Tibial artery (tissue), 4 donors: ENCODE results near the gene FANCC.
"Not testable (repeated sequence)": the region's sequence is repeated elsewhere in the genome, so short reads cannot be mapped to it uniquely, and the experiment has no call there.

Source experiments
- DNase-seq, 2 donors: peaks; one replicate each; pipeline ENCODE4 v3.0.0-alpha.2; 2019
- H3K27ac ChIP-seq, 2 donors: fragments of 200-600 bp; sonication (generic) in 1 of 2; 1 replicate in 1 of 2; 2 replicates in 1 of 2; pipeline ENCODE4 v1.5.1; 2018 to 2019; ENCODE audit warnings: mild to moderate bottlenecking in 1 of 2
- H3K27me3 ChIP-seq, 2 donors: fragments of 200-600 bp; sonication (generic) in 1 of 2; one replicate each; pipeline versions ENCODE4 v1.5.1 to v1.6.0; 2016 to 2019
- H3K36me3 ChIP-seq, 3 donors: fragments of 200-600 bp; sonication (generic) in 2 of 3; one replicate each; pipeline ENCODE4 v1.5.1; 2016 to 2019; ENCODE audit warnings: mild to moderate bottlenecking in 2 of 3
- H3K4me1 ChIP-seq, 4 donors: fragments of 200-600 bp; sonication (generic) in 2 of 4; 1 replicate in 3 of 4; 2 replicates in 1 of 4; pipeline ENCODE4 v1.5.1; 2016 to 2019
- H3K4me3 ChIP-seq, 2 donors: fragments of 200-600 bp; sonication (generic) in 1 of 2; 1 replicate in 1 of 2; 2 replicates in 1 of 2; pipeline ENCODE4 v1.5.1; 2018 to 2019; ENCODE audit warnings: mild to moderate bottlenecking in 2 of 2
- H3K9me3 ChIP-seq, 3 donors: fragments of 200-600 bp; sonication (generic) in 1 of 3; one replicate each; pipeline ENCODE4 v1.5.1; 2016 to 2019
- intact Hi-C: fragments of 100-400 bp; cut with DNase I; formaldehyde crosslinking; loops from one replicate; pipeline ENCODE4 v1.15.0; 2023; ENCODE audit warnings: low total_unique reads
- TF ChIP-seq, protein P1 (sequence below), 2 experiments: fragments of 200-600 bp in 1 of 2; fragments of 450-650 bp in 1 of 2; IDR thresholded peaks; one replicate each; pipeline ENCODE4 v1.5.1; 2017 to 2019; ENCODE audit warnings: antibody characterized with exemption in 2 of 2, mild to moderate bottlenecking in 1 of 2, moderate library complexity in 1 of 2

The FANCC gene

DNA sequence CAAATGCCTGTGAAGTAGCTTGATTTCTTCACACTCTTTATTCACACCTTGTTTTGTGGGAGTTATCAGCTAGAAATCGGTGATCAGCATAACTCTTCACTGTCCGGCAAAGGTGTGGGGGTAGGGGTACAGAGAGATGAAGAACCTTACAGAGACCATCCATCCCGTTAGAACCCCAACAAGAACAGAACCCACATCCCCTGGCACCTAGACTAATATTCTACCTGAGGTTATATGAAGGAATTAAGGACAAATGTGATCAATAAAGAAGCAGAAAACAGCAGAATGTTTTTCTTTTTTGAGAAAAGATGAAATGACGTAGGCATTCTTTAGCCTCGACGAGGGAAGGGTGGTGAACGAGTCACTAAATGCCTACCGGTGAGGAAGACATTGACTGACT is 44.7 kb downstream of the FANCC start:
- Histone ChIP-seq H3K4me1 (peaks cover 0 to 5% (median 0%) of the 10 kb centered on the region in 4 donors), H3K36me3 (no peaks in the 10 kb centered on the region), H3K4me3 (no peak overlapping the region), H3K9me3 (no peaks in the 10 kb centered on the region), H3K27ac (no peak overlapping the region), H3K27me3 (no peaks in the 10 kb centered on the region)
- TF ChIP-seq, protein P1, sequence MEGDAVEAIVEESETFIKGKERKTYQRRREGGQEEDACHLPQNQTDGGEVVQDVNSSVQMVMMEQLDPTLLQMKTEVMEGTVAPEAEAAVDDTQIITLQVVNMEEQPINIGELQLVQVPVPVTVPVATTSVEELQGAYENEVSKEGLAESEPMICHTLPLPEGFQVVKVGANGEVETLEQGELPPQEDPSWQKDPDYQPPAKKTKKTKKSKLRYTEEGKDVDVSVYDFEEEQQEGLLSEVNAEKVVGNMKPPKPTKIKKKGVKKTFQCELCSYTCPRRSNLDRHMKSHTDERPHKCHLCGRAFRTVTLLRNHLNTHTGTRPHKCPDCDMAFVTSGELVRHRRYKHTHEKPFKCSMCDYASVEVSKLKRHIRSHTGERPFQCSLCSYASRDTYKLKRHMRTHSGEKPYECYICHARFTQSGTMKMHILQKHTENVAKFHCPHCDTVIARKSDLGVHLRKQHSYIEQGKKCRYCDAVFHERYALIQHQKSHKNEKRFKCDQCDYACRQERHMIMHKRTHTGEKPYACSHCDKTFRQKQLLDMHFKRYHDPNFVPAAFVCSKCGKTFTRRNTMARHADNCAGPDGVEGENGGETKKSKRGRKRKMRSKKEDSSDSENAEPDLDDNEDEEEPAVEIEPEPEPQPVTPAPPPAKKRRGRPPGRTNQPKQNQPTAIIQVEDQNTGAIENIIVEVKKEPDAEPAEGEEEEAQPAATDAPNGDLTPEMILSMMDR (IDR thresholded peaks at IDR 0.05): no peak
- no peak for DNase-seq
- intact Hi-C loops: no loop called here

DNA sequence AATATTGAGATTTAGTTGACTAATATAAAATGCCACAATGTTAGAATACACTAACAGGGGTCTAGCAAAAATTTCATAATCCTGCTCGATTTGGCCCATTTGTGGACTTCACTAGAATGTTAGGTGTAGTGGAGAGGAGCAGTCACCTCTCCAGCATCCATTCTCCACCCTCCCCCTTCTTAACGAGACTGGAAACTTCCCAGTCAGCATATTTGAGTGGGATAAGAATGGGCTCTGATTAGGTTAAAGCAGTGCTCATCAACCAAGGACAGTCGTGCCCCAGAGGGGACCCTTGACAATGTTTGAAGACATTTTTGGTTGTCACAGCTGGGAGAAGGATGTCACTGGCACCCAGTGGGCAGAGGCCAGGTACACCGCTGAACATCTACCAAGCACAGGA is 46.7 kb downstream of the FANCC start:
- TF ChIP-seq, protein P1 (IDR thresholded peaks at IDR 0.05): no peak
- intact Hi-C loops: no loop called here
- no peak for DNase-seq
- Histone ChIP-seq H3K9me3 (no peaks in the 10 kb centered on the region), H3K4me3 (no peak overlapping the region), H3K27me3 (no peaks in the 10 kb centered on the region), H3K27ac (no peak overlapping the region), H3K4me1 (no peaks in the 10 kb centered on the region), H3K36me3 (no peaks in the 10 kb centered on the region)

DNA sequence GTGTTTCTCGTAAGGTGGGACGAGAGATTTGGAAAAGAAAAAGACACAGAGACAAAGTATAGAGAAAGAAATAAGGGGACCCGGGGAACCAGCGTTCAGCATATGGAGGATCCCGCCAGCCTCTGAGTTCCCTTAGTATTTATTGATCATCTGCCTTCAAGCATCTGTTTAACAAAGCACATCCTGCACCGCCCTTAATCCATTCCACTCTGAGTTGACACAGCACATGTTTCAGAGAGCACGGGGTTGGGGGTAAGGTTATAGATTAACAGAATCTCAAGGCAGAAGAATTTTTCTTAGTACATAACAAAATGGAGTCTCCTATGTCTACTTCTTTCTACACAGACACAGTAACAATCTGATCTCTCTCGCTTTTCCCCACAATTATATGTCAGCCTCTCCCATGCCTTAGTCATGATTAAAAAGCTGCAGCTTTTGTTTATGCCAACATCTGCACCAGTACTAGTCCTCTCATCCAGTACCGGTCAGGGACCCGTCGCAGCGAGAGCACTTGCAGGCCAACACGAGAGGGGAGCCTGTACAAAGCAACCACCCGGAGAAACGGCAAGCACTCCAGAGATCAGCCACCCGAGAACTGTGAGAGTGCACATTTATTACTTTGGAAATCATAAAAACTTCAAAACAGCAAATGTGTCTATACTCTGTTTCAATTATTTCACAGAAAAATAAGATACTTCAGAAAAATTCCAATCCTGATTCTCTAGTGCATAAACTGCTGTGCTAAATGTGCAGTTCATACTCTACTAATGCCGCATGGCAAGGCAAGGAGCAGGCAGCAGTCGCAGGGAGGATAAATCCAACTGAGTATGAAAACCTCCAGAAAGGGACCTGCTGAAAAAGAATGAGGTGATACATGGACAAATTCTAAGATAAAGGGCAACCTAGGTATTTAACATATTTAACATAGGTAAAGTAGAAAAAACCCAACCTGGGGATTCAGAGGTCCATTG is 47.4 kb downstream of the FANCC start:
- DNase-seq, intact Hi-C loops: not testable (repeated sequence)

DNA sequence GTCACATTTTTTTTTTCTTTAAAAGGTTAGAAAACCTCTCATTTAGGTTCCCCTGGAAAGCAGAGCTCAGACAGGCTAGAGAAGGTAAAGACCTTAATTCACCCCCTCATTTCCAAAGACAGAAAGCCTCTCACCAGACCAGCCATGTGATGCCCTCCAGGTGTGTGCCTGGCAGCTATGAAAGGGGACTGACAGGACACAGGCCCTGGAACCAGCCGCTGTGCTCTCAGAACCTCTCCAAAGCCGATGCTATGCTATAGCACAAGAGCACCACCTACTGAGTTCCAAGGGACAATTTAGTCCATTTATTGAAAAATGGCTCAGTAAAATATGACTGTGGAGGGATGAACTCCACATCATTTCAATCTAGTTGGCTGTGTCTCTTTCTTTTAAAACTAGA is 48.8 kb downstream of the FANCC start:
- Histone ChIP-seq H3K4me1 (no peaks in the 10 kb centered on the region), H3K27me3 (no peaks in the 10 kb centered on the region), H3K4me3 (no peak overlapping the region), H3K36me3 (no peaks in the 10 kb centered on the region), H3K9me3 (no peaks in the 10 kb centered on the region), H3K27ac (no peak overlapping the region)
- no peak for DNase-seq
- TF ChIP-seq, protein P1 (IDR thresholded peaks at IDR 0.05): peak; percentile 35 to 42
- intact Hi-C loops: no loop called here

More for the DNA sequence above, 47.4 kb downstream of the FANCC start:
- H3K4me1 ChIP-seq, H3K4me3 ChIP-seq, H3K27ac ChIP-seq, H3K36me3 ChIP-seq, H3K27me3 ChIP-seq, H3K9me3 ChIP-seq: not testable (repeated sequence)

DNA sequence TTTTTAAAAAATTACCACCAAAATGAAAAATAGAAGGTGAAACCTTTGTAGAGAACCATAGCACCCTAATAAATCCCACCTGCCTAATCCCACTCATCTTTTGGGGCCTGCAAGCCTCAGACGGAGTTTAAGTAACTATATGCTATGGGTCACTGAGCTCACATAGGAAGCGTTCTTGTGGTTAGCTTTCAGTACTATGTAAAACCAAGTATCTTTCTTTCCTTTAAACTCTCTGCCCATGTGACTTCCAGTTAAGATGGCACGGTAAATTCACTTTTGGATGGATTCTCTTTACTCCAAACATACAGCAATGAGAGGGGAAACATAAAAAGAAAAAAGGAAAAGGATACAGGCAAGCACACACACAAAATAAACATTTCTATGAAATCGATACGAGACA is 50.9 kb downstream of the FANCC start:
- no peaks in the 10 kb centered on the region for H3K27me3 ChIP-seq
- no peaks in the 10 kb centered on the region for H3K9me3 ChIP-seq
- no peak for DNase-seq
- no peaks in the 10 kb centered on the region for H3K36me3 ChIP-seq
- H3K4me1 ChIP-seq: no peaks in the 10 kb centered on the region
- H3K4me3 ChIP-seq: no peak overlapping the region
- intact Hi-C loops: no loop called here
- TF ChIP-seq, protein P1 (IDR thresholded peaks at IDR 0.05): no peak
- H3K27ac ChIP-seq: no peak overlapping the region

DNA sequence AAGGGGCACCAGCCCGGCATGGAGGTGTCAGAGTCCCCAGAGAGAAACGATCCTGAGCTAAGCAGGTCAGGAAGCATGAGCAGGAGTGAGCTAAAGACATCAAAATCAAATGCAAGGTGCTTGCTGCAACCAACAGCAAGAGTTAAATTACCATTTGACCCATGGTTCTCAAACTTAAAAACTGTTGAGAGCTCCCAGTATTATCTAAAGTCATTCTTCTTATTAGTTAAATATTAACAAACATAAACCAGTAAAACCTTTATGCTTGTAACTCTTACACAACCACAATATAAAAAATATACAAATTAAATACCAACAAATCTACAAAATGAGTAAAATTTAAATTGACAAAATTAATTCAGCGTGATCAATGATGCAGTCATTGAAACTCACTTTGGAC is 51.5 kb downstream of the FANCC start:
- H3K36me3 ChIP-seq: no peaks in the 10 kb centered on the region
- TF ChIP-seq, protein P1 (IDR thresholded peaks at IDR 0.05): no peak
- intact Hi-C loops: no loop called here
- no peak overlapping the region for H3K4me3 ChIP-seq
- no peaks in the 10 kb centered on the region for H3K27me3 ChIP-seq
- no peak for DNase-seq
- H3K4me1 ChIP-seq: no peaks in the 10 kb centered on the region
- no peak overlapping the region for H3K27ac ChIP-seq
- H3K9me3 ChIP-seq: no peaks in the 10 kb centered on the region
